ENCODE data around the gene VGLL2. TPM values are rescaled to one million over a fixed set of nuclear protein-coding genes. Genes with fewer than 3 reads are reported as not detected.

VGLL2 gene
- total RNA-seq, 2 donors from 2014 or later: 0.28 TPM; not detected in 1

DNA sequence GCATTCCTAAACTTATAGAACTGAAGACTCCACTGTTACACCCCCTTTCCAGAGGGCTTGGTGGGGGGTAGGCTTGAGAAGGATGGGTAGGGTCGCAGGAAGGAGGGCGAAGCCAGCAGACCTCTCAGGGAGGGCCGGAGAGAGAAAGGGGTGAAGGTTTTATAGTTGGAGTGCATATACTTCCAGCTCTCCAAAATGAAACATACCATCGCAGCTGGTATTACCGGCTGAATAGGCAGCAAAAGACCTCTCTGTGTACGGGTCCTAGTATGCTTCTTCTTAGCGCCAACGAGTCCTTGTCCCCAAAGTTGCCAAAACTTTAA, 1.0 kb upstream of the VGLL2 start:
- H3K27me3 ChIP-seq (replicated peaks; ENCODE audit: insufficient read depth): peaks cover 50% of the 10 kb centered on the region
- H3K9me3 ChIP-seq: no peaks in the 10 kb centered on the region
- no peaks in the 10 kb centered on the region for H3K4me1 ChIP-seq (replicated peaks)
- no peak overlapping the region for H3K27ac ChIP-seq
- peak overlapping the region; percentile 18 to 19 for H3K4me3 ChIP-seq
- TF ChIP-seq POLR2A (IDR thresholded peaks at IDR 0.05) (no peak), POLR2AphosphoS5 (IDR thresholded peaks at IDR 0.05) (no peak)
- TF ChIP-seq, protein P1, sequence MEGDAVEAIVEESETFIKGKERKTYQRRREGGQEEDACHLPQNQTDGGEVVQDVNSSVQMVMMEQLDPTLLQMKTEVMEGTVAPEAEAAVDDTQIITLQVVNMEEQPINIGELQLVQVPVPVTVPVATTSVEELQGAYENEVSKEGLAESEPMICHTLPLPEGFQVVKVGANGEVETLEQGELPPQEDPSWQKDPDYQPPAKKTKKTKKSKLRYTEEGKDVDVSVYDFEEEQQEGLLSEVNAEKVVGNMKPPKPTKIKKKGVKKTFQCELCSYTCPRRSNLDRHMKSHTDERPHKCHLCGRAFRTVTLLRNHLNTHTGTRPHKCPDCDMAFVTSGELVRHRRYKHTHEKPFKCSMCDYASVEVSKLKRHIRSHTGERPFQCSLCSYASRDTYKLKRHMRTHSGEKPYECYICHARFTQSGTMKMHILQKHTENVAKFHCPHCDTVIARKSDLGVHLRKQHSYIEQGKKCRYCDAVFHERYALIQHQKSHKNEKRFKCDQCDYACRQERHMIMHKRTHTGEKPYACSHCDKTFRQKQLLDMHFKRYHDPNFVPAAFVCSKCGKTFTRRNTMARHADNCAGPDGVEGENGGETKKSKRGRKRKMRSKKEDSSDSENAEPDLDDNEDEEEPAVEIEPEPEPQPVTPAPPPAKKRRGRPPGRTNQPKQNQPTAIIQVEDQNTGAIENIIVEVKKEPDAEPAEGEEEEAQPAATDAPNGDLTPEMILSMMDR (IDR thresholded peaks at IDR 0.05): no peak
- H3K36me3 ChIP-seq: no peaks in the 10 kb centered on the region
- no peak for DNase-seq (ENCODE audit: low spot score)
- intact Hi-C loops (cut with DNase I): no loop called here
- WGBS: 5% methylated on average over 8 of the region's 8 CpGs

DNA sequence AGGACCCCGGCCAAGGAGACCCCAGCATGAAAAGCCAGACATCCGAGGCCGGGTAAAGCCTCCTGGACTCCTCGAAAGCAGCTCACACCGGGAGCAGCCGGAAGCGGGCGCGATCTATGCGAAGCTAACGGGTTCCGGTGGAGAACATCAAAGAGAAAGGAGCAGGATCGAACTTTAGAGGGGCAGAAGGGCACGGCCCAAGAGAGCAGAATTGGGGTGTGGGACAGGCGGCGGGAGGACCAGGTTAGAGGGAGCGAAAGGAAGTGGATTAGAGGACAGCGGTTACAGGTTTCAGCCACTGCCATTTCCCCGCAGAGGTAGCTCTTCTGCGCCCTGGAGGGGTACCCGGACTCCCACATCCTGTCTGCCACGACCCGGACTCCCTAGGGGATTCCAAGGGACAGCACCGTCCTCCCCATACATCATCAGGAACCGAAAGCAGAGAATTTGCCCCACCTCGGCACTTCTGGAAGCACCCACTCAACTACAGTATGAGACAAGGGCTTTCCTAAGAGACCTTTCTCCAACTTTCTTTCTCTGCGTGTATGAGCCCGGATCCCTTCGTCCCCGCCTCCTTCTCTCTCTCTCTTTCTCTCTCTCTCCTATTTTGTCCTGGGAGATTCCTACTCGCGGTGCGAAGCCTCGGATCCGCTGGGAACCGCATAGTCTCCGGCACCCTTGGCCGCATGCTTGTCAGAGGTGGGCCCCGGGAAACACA, 507 bp upstream of the VGLL2 start:
- Histone ChIP-seq H3K4me3 (peak overlapping the region; percentile 18 to 19), H3K36me3 (no peaks in the 10 kb centered on the region), H3K9me3 (no peaks in the 10 kb centered on the region), H3K27ac (no peak overlapping the region), H3K4me1 (replicated peaks) (no peaks in the 10 kb centered on the region), H3K27me3 (replicated peaks; ENCODE audit: insufficient read depth) (peaks cover 52% of the 10 kb centered on the region)
- TF ChIP-seq POLR2A (IDR thresholded peaks at IDR 0.05) (no peak), POLR2AphosphoS5 (IDR thresholded peaks at IDR 0.05) (no peak)
- TF ChIP-seq, protein P1 (IDR thresholded peaks at IDR 0.05): no peak
- no peak for DNase-seq (ENCODE audit: low spot score)
- 1% methylated on average over 39 of the region's 39 CpGs for WGBS
- intact Hi-C loops (cut with DNase I): no loop called here

- TF ChIP-seq POLR2AphosphoS5 (IDR thresholded peaks at IDR 0.05) (no peak), POLR2A (IDR thresholded peaks at IDR 0.05) (no peak)
- TF ChIP-seq, protein P1 (IDR thresholded peaks at IDR 0.05): no peak
- Histone ChIP-seq H3K4me1 (replicated peaks) (peaks cover 4% of the 10 kb centered on the region), H3K36me3 (no peaks in the 10 kb centered on the region), H3K27ac (no peak overlapping the region), H3K9me3 (no peaks in the 10 kb centered on the region), H3K4me3 (no peak overlapping the region), H3K27me3 (replicated peaks; ENCODE audit: insufficient read depth) (peaks cover 66% of the 10 kb centered on the region)
- DNase-seq (ENCODE audit: low spot score): no peak
- intact Hi-C loops (cut with DNase I): no loop called here
- WGBS: 13% methylated on average over 16 of the region's 16 CpGs
Observed at GRCh38 chr6:117266257-117267053, 1.1 kb downstream of the VGLL2 start.

DNA sequence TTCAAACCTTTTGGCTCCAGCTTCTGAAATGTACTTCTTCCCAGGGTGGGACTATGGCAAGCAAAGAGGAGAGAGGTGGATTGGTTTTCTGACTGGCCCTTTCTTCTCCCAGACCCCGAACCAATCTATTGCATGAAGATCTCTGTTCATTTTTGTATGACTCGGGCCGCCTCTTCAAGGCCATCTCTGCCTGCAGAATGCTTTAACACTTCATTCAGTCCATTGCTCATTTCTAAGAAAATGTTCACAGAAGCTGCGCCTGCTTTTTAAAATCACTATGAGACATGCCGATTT, 1.6 kb downstream of the VGLL2 start:
- H3K36me3 ChIP-seq: no peaks in the 10 kb centered on the region
- no peak for DNase-seq (ENCODE audit: low spot score)
- no peak overlapping the region for H3K4me3 ChIP-seq
- intact Hi-C loops (cut with DNase I): no loop called here
- no peaks in the 10 kb centered on the region for H3K9me3 ChIP-seq
- TF ChIP-seq, protein P1 (IDR thresholded peaks at IDR 0.05): no peak
- TF ChIP-seq POLR2AphosphoS5 (IDR thresholded peaks at IDR 0.05): no peak
- no peak for TF ChIP-seq POLR2A (IDR thresholded peaks at IDR 0.05)
- peaks cover 4% of the 10 kb centered on the region for H3K4me1 ChIP-seq (replicated peaks)
- no peak overlapping the region for H3K27ac ChIP-seq
- 17% methylated on average over 5 of the region's 5 CpGs for WGBS
- peaks cover 69% of the 10 kb centered on the region for H3K27me3 ChIP-seq (replicated peaks; ENCODE audit: insufficient read depth)
